NCI-H2227 (cell line): ENCODE results near the gene GPR75.

Experiments
- DNase-seq: peaks from one replicate; lab custom pipeline; 2025; ENCODE audit not compliant: unreplicated experiment; lab: John Stamatoyannopoulos, UW

The GPR75 gene

DNA sequence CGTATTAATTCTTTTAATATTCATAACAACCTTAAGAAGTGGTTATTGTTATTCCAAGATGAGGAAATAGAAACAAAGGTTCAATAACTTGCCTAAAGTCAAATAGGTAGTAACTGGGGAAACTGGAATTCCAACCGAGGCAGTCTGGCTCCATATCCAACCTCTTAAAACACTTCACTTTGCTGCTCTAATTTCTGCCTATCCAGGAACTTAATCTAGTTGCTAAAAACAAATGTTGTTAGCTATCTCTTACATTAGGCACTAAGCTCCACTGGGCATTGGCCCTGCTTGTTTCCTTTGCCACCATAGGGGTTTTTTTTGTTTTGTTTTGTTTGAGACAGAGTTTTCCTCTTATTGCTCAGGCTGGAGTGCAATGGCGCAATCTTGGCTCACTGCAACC, 48.2 kb downstream of the GPR75 start:
- no peak for DNase-seq
